Measurements from ENCODE around the gene ARGFX.

Gene ARGFX

DNA sequence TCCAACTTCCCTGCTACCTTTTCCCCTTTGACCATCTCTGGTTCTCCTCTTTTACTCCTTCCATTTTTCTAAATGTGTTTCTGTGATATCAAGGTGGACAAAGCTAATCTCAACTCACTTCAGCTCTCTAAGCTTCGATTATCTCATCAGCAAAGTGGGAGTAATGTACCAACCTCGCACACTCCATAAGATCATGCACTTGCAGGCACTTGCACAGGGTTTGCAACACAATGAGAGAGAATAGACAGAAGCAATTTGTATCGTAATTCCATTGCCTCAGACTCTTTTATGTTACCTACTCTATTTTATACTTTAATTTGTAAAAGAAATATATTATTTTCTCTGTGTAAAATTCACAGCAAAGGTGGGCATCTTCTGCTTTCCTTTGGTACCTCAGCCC is 15.0 kb upstream of the ARGFX start:
- no peak overlapping the region for H3K4me2 ChIP-seq (ENCODE audit: low read depth, low read length)

DNA sequence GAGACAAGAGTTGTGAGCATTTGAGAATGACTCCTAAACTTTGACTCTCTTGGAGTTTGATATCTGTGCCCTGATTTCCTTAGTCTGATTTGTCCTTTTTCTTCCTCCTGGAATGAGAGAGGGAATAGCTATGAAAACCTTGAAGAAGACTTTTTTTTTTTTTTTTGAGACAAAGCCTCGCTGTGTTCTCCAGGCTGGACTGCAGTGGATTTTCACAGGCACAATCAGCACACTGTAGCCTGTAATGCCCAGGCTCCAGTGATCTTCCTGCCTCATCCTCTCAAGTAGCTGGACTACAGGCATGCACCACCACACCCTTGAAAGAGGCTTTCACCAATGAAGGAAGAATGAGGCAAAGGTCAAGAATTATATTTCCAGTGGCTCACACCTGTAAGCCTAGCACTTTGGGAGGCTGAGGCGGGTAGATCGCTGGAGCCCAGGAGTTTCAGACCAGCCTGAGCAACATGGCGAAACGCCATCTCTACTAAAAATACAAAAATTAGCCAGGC is 10.3 kb upstream of the ARGFX start:
- H2AFZ ChIP-seq (ENCODE audit: low read length): no peak overlapping the region
- H3F3A ChIP-seq (ENCODE audit: insufficient read depth, low read length): no peaks in the 10 kb centered on the region
- H3K36me3 ChIP-seq (replicated peaks; ENCODE audit: insufficient read depth, low read length): no peaks in the 10 kb centered on the region
- no peaks in the 10 kb centered on the region for H3K9me3 ChIP-seq (replicated peaks; ENCODE audit: insufficient read depth, low read length)
- H3K27ac ChIP-seq (ENCODE audit: low read length): no peak overlapping the region
- no peaks in the 10 kb centered on the region for H3K4me1 ChIP-seq (ENCODE audit: low read length)
- TF ChIP-seq, protein P1, sequence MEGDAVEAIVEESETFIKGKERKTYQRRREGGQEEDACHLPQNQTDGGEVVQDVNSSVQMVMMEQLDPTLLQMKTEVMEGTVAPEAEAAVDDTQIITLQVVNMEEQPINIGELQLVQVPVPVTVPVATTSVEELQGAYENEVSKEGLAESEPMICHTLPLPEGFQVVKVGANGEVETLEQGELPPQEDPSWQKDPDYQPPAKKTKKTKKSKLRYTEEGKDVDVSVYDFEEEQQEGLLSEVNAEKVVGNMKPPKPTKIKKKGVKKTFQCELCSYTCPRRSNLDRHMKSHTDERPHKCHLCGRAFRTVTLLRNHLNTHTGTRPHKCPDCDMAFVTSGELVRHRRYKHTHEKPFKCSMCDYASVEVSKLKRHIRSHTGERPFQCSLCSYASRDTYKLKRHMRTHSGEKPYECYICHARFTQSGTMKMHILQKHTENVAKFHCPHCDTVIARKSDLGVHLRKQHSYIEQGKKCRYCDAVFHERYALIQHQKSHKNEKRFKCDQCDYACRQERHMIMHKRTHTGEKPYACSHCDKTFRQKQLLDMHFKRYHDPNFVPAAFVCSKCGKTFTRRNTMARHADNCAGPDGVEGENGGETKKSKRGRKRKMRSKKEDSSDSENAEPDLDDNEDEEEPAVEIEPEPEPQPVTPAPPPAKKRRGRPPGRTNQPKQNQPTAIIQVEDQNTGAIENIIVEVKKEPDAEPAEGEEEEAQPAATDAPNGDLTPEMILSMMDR (IDR thresholded peaks at IDR 0.05; ENCODE audit: low read length): no peak
- no peak for TF ChIP-seq EZH2 (optimal IDR thresholded peaks at IDR 0.05; ENCODE audit: low read depth, low read length)
- no peak for TF ChIP-seq EZH2phosphoT487 (IDR thresholded peaks at IDR 0.05; ENCODE audit: low read length)
- H3K27me3 ChIP-seq (replicated peaks; ENCODE audit: insufficient read depth, low read length): no peaks in the 10 kb centered on the region
- no peak for DNase-seq
- H3K9ac ChIP-seq (ENCODE audit: low read length): no peak overlapping the region
- H3K9me2 ChIP-seq (replicated peaks; ENCODE audit: insufficient read depth, low read length): no peaks in the 10 kb centered on the region
- H3K4me2 ChIP-seq (ENCODE audit: low read depth, low read length): no peak overlapping the region
- no peak overlapping the region for H3K4me3 ChIP-seq (ENCODE audit: low read length)
- no peaks in the 10 kb centered on the region for H3K79me2 ChIP-seq (ENCODE audit: low read length)
- H4K20me1 ChIP-seq (ENCODE audit: insufficient read depth, low read length): no peaks in the 10 kb centered on the region

More for the DNA sequence above, 15.0 kb upstream of the ARGFX start:
- no peak overlapping the region for H2AFZ ChIP-seq (ENCODE audit: low read length)
- no peak overlapping the region for H3K4me3 ChIP-seq (ENCODE audit: low read length)
- H3K9me3 ChIP-seq (replicated peaks; ENCODE audit: insufficient read depth, low read length): no peaks in the 10 kb centered on the region
- no peaks in the 10 kb centered on the region for H4K20me1 ChIP-seq (ENCODE audit: insufficient read depth, low read length)
- DNase-seq: no peak
- peaks cover 19% of the 10 kb centered on the region for H3F3A ChIP-seq (ENCODE audit: insufficient read depth, low read length)
- H3K9me2 ChIP-seq (replicated peaks; ENCODE audit: insufficient read depth, low read length): no peaks in the 10 kb centered on the region
- H3K36me3 ChIP-seq (replicated peaks; ENCODE audit: insufficient read depth, low read length): no peaks in the 10 kb centered on the region
- H3K79me2 ChIP-seq (ENCODE audit: low read length): no peaks in the 10 kb centered on the region
- no peak overlapping the region for H3K9ac ChIP-seq (ENCODE audit: low read length)
- H3K27ac ChIP-seq (ENCODE audit: low read length): no peak overlapping the region
- peaks cover 9% of the 10 kb centered on the region for H3K4me1 ChIP-seq (ENCODE audit: low read length)
- TF ChIP-seq EZH2 (optimal IDR thresholded peaks at IDR 0.05; ENCODE audit: low read depth, low read length): no peak
- TF ChIP-seq, protein P1 (IDR thresholded peaks at IDR 0.05; ENCODE audit: low read length): no peak
- no peak for TF ChIP-seq EZH2phosphoT487 (IDR thresholded peaks at IDR 0.05; ENCODE audit: low read length)
- no peaks in the 10 kb centered on the region for H3K27me3 ChIP-seq (replicated peaks; ENCODE audit: insufficient read depth, low read length)

DNA sequence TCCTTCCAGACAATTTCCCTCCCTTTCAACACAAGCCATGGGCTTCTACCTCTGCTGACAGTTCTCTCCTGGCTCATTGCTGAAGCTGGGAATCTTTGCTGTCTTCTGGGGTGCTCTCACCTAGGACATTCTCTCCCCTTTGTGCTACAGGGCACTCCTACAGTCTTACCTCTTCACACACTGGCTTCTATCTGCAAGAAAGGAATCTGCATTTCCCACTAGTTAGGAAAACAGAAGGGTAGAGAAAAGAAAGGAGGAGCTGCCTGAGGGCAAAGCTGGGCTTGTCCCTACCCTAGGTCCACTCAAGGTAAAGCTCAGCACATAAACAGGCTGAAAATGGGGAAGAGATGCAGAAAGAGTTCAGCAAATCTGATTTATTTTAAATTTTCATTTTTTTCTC is 5.6 kb upstream of the ARGFX start:
- Histone ChIP-seq H3K4me1 (ENCODE audit: low read length) (no peaks in the 10 kb centered on the region), H3K4me2 (ENCODE audit: low read depth, low read length) (no peak overlapping the region), H3K27ac (ENCODE audit: low read length) (no peak overlapping the region)

More for the DNA sequence above, 5.6 kb upstream of the ARGFX start:
- no peaks in the 10 kb centered on the region for H3K36me3 ChIP-seq (replicated peaks; ENCODE audit: insufficient read depth, low read length)
- no peaks in the 10 kb centered on the region for H3F3A ChIP-seq (ENCODE audit: insufficient read depth, low read length)
- no peak for DNase-seq
- no peak overlapping the region for H2AFZ ChIP-seq (ENCODE audit: low read length)
- no peak for TF ChIP-seq EZH2phosphoT487 (IDR thresholded peaks at IDR 0.05; ENCODE audit: low read length)
- TF ChIP-seq, protein P1 (IDR thresholded peaks at IDR 0.05; ENCODE audit: low read length): no peak
- TF ChIP-seq EZH2 (optimal IDR thresholded peaks at IDR 0.05; ENCODE audit: low read depth, low read length): no peak
- H3K9me3 ChIP-seq (replicated peaks; ENCODE audit: insufficient read depth, low read length): no peaks in the 10 kb centered on the region
- H3K9me2 ChIP-seq (replicated peaks; ENCODE audit: insufficient read depth, low read length): no peaks in the 10 kb centered on the region
- H4K20me1 ChIP-seq (ENCODE audit: insufficient read depth, low read length): no peaks in the 10 kb centered on the region
- no peak overlapping the region for H3K9ac ChIP-seq (ENCODE audit: low read length)
- no peaks in the 10 kb centered on the region for H3K79me2 ChIP-seq (ENCODE audit: low read length)
- H3K4me3 ChIP-seq (ENCODE audit: low read length): no peak overlapping the region
- no peaks in the 10 kb centered on the region for H3K27me3 ChIP-seq (replicated peaks; ENCODE audit: insufficient read depth, low read length)
